ENCODE data around the gene ZNF43. TPM values are rescaled to one million over a fixed set of nuclear protein-coding genes. Genes with fewer than 3 reads are reported as not detected.

ZNF43 gene
- total RNA-seq, 1 donor from 2014 or later, result 1.6 TPM

- TF ChIP-seq CTCF (IDR thresholded peaks at IDR 0.05; ENCODE audit: insufficient read depth, low read length, severe bottlenecking), result no peak
- no peaks in the 10 kb centered on the region for H3K36me3 ChIP-seq (ENCODE audit: control insufficient read depth, insufficient read depth, low read length)
- H3K4me3 ChIP-seq (ENCODE audit: low read depth, low read length), result no peak overlapping the region
- no peak for DNase-seq (ENCODE audit: low read depth)
- no peak for FAIRE-seq
- no peaks in the 10 kb centered on the region for H3K27me3 ChIP-seq (ENCODE audit: control insufficient read depth, insufficient read depth, low read length)
Observed at GRCh38 chr19:21856773-21857514, 21.0 kb upstream of the ZNF43 start.

- H3K36me3 ChIP-seq (ENCODE audit: control insufficient read depth, insufficient read depth, low read length), result no peaks in the 10 kb centered on the region
- no peaks in the 10 kb centered on the region for H3K27me3 ChIP-seq (ENCODE audit: control insufficient read depth, insufficient read depth, low read length)
- H3K4me3 ChIP-seq (ENCODE audit: low read depth, low read length), result peak overlapping the region; percentile 91
- TF ChIP-seq CTCF (IDR thresholded peaks at IDR 0.05; ENCODE audit: insufficient read depth, low read length, severe bottlenecking), result no peak
- DNase-seq (ENCODE audit: low read depth) (peak; percentile 85), FAIRE-seq (peak; percentile 62)
Observed at GRCh38 chr19:21851596-21852345, 15.8 kb upstream of the ZNF43 start.

GRCh38 chr19:21850656-21851255 is 14.8 kb upstream of the ZNF43 start:
- FAIRE-seq, result no peak

GRCh38 chr19:21848706-21849105 is 12.7 kb upstream of the ZNF43 start:
- TF ChIP-seq CTCF (IDR thresholded peaks at IDR 0.05; ENCODE audit: insufficient read depth, low read length, severe bottlenecking), result no peak
- peaks cover 1% of the 10 kb centered on the region for H3K36me3 ChIP-seq (ENCODE audit: control insufficient read depth, insufficient read depth, low read length)
- H3K4me3 ChIP-seq (ENCODE audit: low read depth, low read length), result no peak overlapping the region
- DNase-seq (ENCODE audit: low read depth) (peak; percentile 79), FAIRE-seq (no peak)
- H3K27me3 ChIP-seq (ENCODE audit: control insufficient read depth, insufficient read depth, low read length), result no peaks in the 10 kb centered on the region

More at GRCh38 chr19:21850656-21851255, 14.8 kb upstream of the ZNF43 start:
- Histone ChIP-seq H3K36me3 (ENCODE audit: control insufficient read depth, insufficient read depth, low read length) (no peaks in the 10 kb centered on the region), H3K4me3 (ENCODE audit: low read depth, low read length) (no peak overlapping the region), H3K27me3 (ENCODE audit: control insufficient read depth, insufficient read depth, low read length) (no peaks in the 10 kb centered on the region)
- no peak for DNase-seq (ENCODE audit: low read depth)
- no peak for TF ChIP-seq CTCF (IDR thresholded peaks at IDR 0.05; ENCODE audit: insufficient read depth, low read length, severe bottlenecking)

GRCh38 chr19:21843081-21843480 is 7.1 kb upstream of the ZNF43 start:
- DNase-seq (ENCODE audit: low read depth) (no peak), FAIRE-seq (no peak)
- Histone ChIP-seq H3K27me3 (ENCODE audit: control insufficient read depth, insufficient read depth, low read length) (no peaks in the 10 kb centered on the region), H3K4me3 (ENCODE audit: low read depth, low read length) (no peak overlapping the region), H3K36me3 (ENCODE audit: control insufficient read depth, insufficient read depth, low read length) (peaks cover 4% of the 10 kb centered on the region)
- no peak for TF ChIP-seq CTCF (IDR thresholded peaks at IDR 0.05; ENCODE audit: insufficient read depth, low read length, severe bottlenecking)

Measured in bronchial epithelial cell (primary cell).